HCT116 (cell line): ENCODE data around the gene MRPL24. TPM values are rescaled to one million over a fixed set of nuclear protein-coding genes. Genes with fewer than 3 reads are reported as not detected.

Source experiments
- ATAC-seq: fragments of 200-7000 bp; cut with Tn5 transposase; 2 replicates; pipeline ENCODE4 v1.9.1; 2020; ENCODE audit warnings: mild to moderate bottlenecking, moderate library complexity
- BruUV-seq: library from RNA; stranded (reverse); fragments of 400-500 nt; replicated peaks from 2 replicates; lab custom pipeline; 2021; lab: Mats Ljungman, UMichigan
- CTCF ChIA-PET: fragments of 300-600 bp; sonication (Branson Sonifier 250); formaldehyde crosslinking; loops from one replicate; lab custom pipeline; 2021; ENCODE audit warnings: antibody characterized with exemption; lab: Charles Lee
- POLR2A ChIA-PET: fragments of 300-600, 350-600 bp; sonication (Branson Sonifier 250); formaldehyde crosslinking; loops from one replicate; lab custom pipeline; 2021; ENCODE audit warnings: antibody characterized with exemption; lab: Charles Lee
- RAD21 ChIA-PET, 2 experiments: fragments of 300-600 bp; sonication (Branson Sonifier 250); formaldehyde crosslinking; loops; one replicate each; lab custom pipeline; 2023; ENCODE audit warnings: low total read pairs in 2 of 2; ENCODE audit not compliant: uncharacterized antibody in 2 of 2, unreplicated experiment in 2 of 2, low non-redundant PET in 1 of 2; lab: Charles Lee
- DNase-seq: peaks from one replicate; pipeline ENCODE4 v3.0.0-alpha.2; 2010; ENCODE audit warnings: low read depth, low spot score
- H2AFZ ChIP-seq: fragments of 200-600 bp; shearing (Covaris generic), sonication (generic); 2 replicates; pipeline ENCODE4 v1.6.1; 2017; ENCODE audit warnings: low read depth, mixed run types, mixed read lengths, antibody characterized with exemption, low read length; ENCODE audit not compliant: poor library complexity, severe bottlenecking
- H3K27ac ChIP-seq: 2 replicates; pipeline ENCODE4 v1.5.1; 2012; ENCODE audit warnings: low read depth, low read length
- H3K27me3 ChIP-seq: fragments of 200-600 bp; sonication (generic); 2 replicates; pipeline ENCODE4 v1.6.1; 2016; ENCODE audit warnings: mixed run types, low read length, mixed read lengths; ENCODE audit not compliant: insufficient read depth
- H3K36me3 ChIP-seq, 2 experiments: fragments of 200-500 bp in 1 of 2; fragments of 200-600 bp in 1 of 2; sonication (Bioruptor generic) in 1 of 2; sonication (generic) in 1 of 2; 2 replicates each; pipeline versions ENCODE4 v1.5.1 to v1.6.1; 2014 to 2016; ENCODE audit warnings: low read length in 2 of 2, inconsistent platforms in 1 of 2, mixed read lengths in 1 of 2, mixed run types in 1 of 2; ENCODE audit not compliant: insufficient read depth in 2 of 2, control insufficient read depth in 1 of 2
- H3K4me1 ChIP-seq, 2 experiments: fragments of 200-600 bp in 1 of 2; sonication (generic) in 1 of 2; 2 replicates each; pipeline versions ENCODE4 v1.5.1 to v1.6.1; 2012 to 2017; ENCODE audit warnings: low read length in 2 of 2, inconsistent platforms in 1 of 2, mild to moderate bottlenecking in 1 of 2, mixed read lengths in 1 of 2, mixed run types in 1 of 2, moderate library complexity in 1 of 2; ENCODE audit not compliant: insufficient read depth in 2 of 2, control insufficient read depth in 1 of 2
- H3K4me2 ChIP-seq: fragments of 200-600 bp; sonication (generic); 2 replicates; pipeline ENCODE4 v1.6.1; 2017; ENCODE audit warnings: mixed run types, low read length, mixed read lengths
- H3K4me3 ChIP-seq, 2 experiments: fragments of 200-600 bp in 1 of 2; sonication (generic) in 1 of 2; replicated peaks in 1 of 2; 2 replicates each; pipeline ENCODE4 v1.5.1; 2011 to 2016; ENCODE audit warnings: low read length in 2 of 2, control low read depth in 1 of 2, low read depth in 1 of 2, mild to moderate bottlenecking in 1 of 2, mixed read lengths in 1 of 2, mixed run types in 1 of 2
- H3K79me2 ChIP-seq: fragments of 200-600 bp; sonication (generic); 2 replicates; pipeline ENCODE4 v1.6.1; 2017; ENCODE audit warnings: mild to moderate bottlenecking, mixed run types, low read length, moderate library complexity, mixed read lengths; ENCODE audit not compliant: insufficient read depth
- H3K9ac ChIP-seq: fragments of 200-600 bp; sonication (generic); 2 replicates; pipeline ENCODE4 v1.6.1; 2016; ENCODE audit warnings: low read length, mixed read lengths
- H3K9me2 ChIP-seq: fragments of 200-600 bp; sonication (generic), shearing (Covaris generic); 2 replicates; pipeline ENCODE4 v1.6.1; 2017; ENCODE audit warnings: mixed run types, mild to moderate bottlenecking, moderate library complexity; ENCODE audit not compliant: insufficient read depth
- H3K9me3 ChIP-seq, 2 experiments: fragments of 200-500 bp in 1 of 2; fragments of 200-600 bp in 1 of 2; sonication (Bioruptor generic) in 1 of 2; sonication (generic) in 1 of 2; 2 replicates each; pipeline ENCODE4 v1.6.1; 2014 to 2017; ENCODE audit warnings: low read length in 2 of 2, mixed read lengths in 2 of 2, inconsistent platforms in 1 of 2, low read depth in 1 of 2, mild to moderate bottlenecking in 1 of 2, mixed run types in 1 of 2, moderate library complexity in 1 of 2; ENCODE audit not compliant: control insufficient read depth in 1 of 2, insufficient read depth in 1 of 2
- H4K20me1 ChIP-seq: fragments of 200-600 bp; sonication (generic), shearing (Covaris generic); 2 replicates; pipeline ENCODE4 v1.6.1; 2017; ENCODE audit warnings: mixed run types, mild to moderate bottlenecking, moderate library complexity; ENCODE audit not compliant: insufficient read depth
- CTCF ChIP-seq, 3 experiments: fragments of 200-600 bp in 1 of 3; sonication (generic) in 1 of 3; IDR thresholded peaks in 2 of 3; conservative IDR thresholded peaks in 1 of 3; 2 replicates each; pipeline ENCODE4 v1.5.1; 2012 to 2017; ENCODE audit warnings: low read depth in 2 of 3, low read length in 2 of 3, antibody characterized with exemption in 1 of 3, borderline replicate concordance in 1 of 3, control low read depth in 1 of 3, mild to moderate bottlenecking in 1 of 3, mixed read lengths in 1 of 3, mixed run types in 1 of 3, moderate library complexity in 1 of 3; ENCODE audit not compliant: insufficient read depth in 1 of 3
- EGR1 ChIP-seq: IDR thresholded peaks from 2 replicates; pipeline ENCODE4 v1.6.1; 2012; ENCODE audit warnings: low read depth
- EZH2phosphoT487 ChIP-seq: fragments of 200-600 bp; IDR thresholded peaks from 2 replicates; pipeline ENCODE4 v1.6.1; 2018; ENCODE audit warnings: antibody characterized with exemption, borderline replicate concordance
- FOSL1 ChIP-seq: IDR thresholded peaks from 2 replicates; pipeline ENCODE4 v1.6.1; 2012; ENCODE audit warnings: low read depth
- MAX ChIP-seq: IDR thresholded peaks from 2 replicates; pipeline ENCODE4 v1.6.1; 2012
- POLR2A ChIP-seq: IDR thresholded peaks from 2 replicates; pipeline ENCODE4 v1.7.0; 2011; ENCODE audit warnings: borderline replicate concordance; ENCODE audit not compliant: insufficient read depth, insufficient read length; ENCODE audit errors: extremely low read depth
- POLR2AphosphoS5 ChIP-seq: IDR thresholded peaks from 2 replicates; pipeline ENCODE4 v1.6.1; 2011; ENCODE audit warnings: mild to moderate bottlenecking, low read depth, low read length, moderate library complexity
- SRF ChIP-seq: IDR thresholded peaks from 2 replicates; pipeline ENCODE4 v1.6.1; 2012; ENCODE audit warnings: low read depth
- TCF7L2 ChIP-seq: IDR thresholded peaks from 2 replicates; pipeline ENCODE4 v1.7.0; 2011; ENCODE audit warnings: borderline replicate concordance, inconsistent platforms; ENCODE audit not compliant: insufficient read depth, insufficient read length; ENCODE audit errors: extremely low read depth
- YY1 ChIP-seq: IDR thresholded peaks from 2 replicates; pipeline ENCODE4 v1.6.1; 2011; ENCODE audit warnings: low read length, low read depth, moderate library complexity, mild to moderate bottlenecking; ENCODE audit not compliant: insufficient replicate concordance; ENCODE audit errors: extremely low read depth
- ZFX ChIP-seq: fragments of 450-650 bp; IDR thresholded peaks from 2 replicates; pipeline ENCODE4 v1.6.1; 2017
- intact Hi-C: fragments of 100-400 bp; cut with micrococcal nuclease; formaldehyde crosslinking; loops from 2 replicates; pipeline ENCODE4 v1.10.0; 2022
- total RNA-seq: library from RNA; stranded (reverse); gene quantifications from one replicate; pipeline ENCODE4 v1.2.1, GENCODE V29; 2021; ENCODE audit not compliant: unreplicated experiment

The MRPL24 gene
- total RNA-seq, 1 experiment from 2014 or later: 111 TPM

- intact Hi-C loops: loop anchor here (10.0 kb wide), 1 partner anchor 240 kb away; the partner anchor contains the start of gene MEF2D
- no peaks in the 10 kb centered on the region for H3K9me3 ChIP-seq
- 0 out of 2 replicates have a peak overlapping the region, but pooled peaks have one; percentile 94 for H3K9ac ChIP-seq
Measured at GRCh38 chr1:156744786-156745419, 4.0 kb upstream of the MRPL24 start.

More at GRCh38 chr1:156744786-156745419, 4.0 kb upstream of the MRPL24 start:
- Histone ChIP-seq H3K4me1 (peaks cover 35 to 67% of the 10 kb centered on the region in 2 experiments), H4K20me1 (no peaks in the 10 kb centered on the region), H3K9me2 (no peaks in the 10 kb centered on the region), H3K79me2 (peaks cover 77% of the 10 kb centered on the region), H3K4me2 (no peak overlapping the region), H2AFZ (no peak overlapping the region), H3K27me3 (no peaks in the 10 kb centered on the region), H3K36me3 (peaks cover 16 to 21% of the 10 kb centered on the region in 2 experiments; a peak in 2 of 4 replicates), H3K27ac (peak overlapping the region; percentile 99), H3K4me3 (no peak overlapping the region)
- RAD21 ChIA-PET: no interaction called here
- TF ChIP-seq EZH2phosphoT487 (no peak), POLR2AphosphoS5 (no peak), CTCF (IDR thresholded peaks at IDR 0.05 in 2 of 3, conservative IDR thresholded peaks at IDR 0.05 in 1 of 3; ENCODE audit: borderline replicate concordance in 1 of 3, insufficient read depth in 1 of 3, low read depth in 2 of 3, low read length in 2 of 3) (no peak), ZFX (no peak), YY1 (no peak), TCF7L2 (no peak), POLR2A (no peak), EGR1 (no peak), SRF (no peak), FOSL1 (no peak), MAX (no peak)
- CTCF ChIA-PET: interaction anchor here (0.7 kb wide), 1 partner anchor 145 kb away, joined by 3 read pairs; no protein-coding TSS in a partner anchor
- DNase-seq (no peak), ATAC-seq (no peak)
- POLR2A ChIA-PET: interaction anchor here (0.7 kb wide), 1 partner anchor 16 kb away, joined by 7 read pairs; the partner anchor contains the start of gene ISG20L2
- BruUV-seq: no TSS peak
